Tibial artery (tissue), 4 donors: ENCODE measurements around the gene SEC61B.
"Not testable (repeated sequence)": the region's sequence is repeated elsewhere in the genome, so short reads cannot be mapped to it uniquely, and the experiment has no call there.

Experiments used
- DNase-seq, 2 donors: peaks; one replicate each; pipeline ENCODE4 v3.0.0-alpha.2; 2019
- H3K27ac ChIP-seq, 2 donors: fragments of 200-600 bp; sonication (generic) in 1 of 2; 1 replicate in 1 of 2; 2 replicates in 1 of 2; pipeline ENCODE4 v1.5.1; 2018 to 2019; ENCODE audit warnings: mild to moderate bottlenecking in 1 of 2
- H3K27me3 ChIP-seq, 2 donors: fragments of 200-600 bp; sonication (generic) in 1 of 2; one replicate each; pipeline versions ENCODE4 v1.5.1 to v1.6.0; 2016 to 2019
- H3K36me3 ChIP-seq, 3 donors: fragments of 200-600 bp; sonication (generic) in 2 of 3; one replicate each; pipeline ENCODE4 v1.5.1; 2016 to 2019; ENCODE audit warnings: mild to moderate bottlenecking in 2 of 3
- H3K4me1 ChIP-seq, 4 donors: fragments of 200-600 bp; sonication (generic) in 2 of 4; 1 replicate in 3 of 4; 2 replicates in 1 of 4; pipeline ENCODE4 v1.5.1; 2016 to 2019
- H3K4me3 ChIP-seq, 2 donors: fragments of 200-600 bp; sonication (generic) in 1 of 2; 1 replicate in 1 of 2; 2 replicates in 1 of 2; pipeline ENCODE4 v1.5.1; 2018 to 2019; ENCODE audit warnings: mild to moderate bottlenecking in 2 of 2
- H3K9me3 ChIP-seq, 3 donors: fragments of 200-600 bp; sonication (generic) in 1 of 3; one replicate each; pipeline ENCODE4 v1.5.1; 2016 to 2019
- intact Hi-C: fragments of 100-400 bp; cut with DNase I; formaldehyde crosslinking; loops from one replicate; pipeline ENCODE4 v1.15.0; 2023; ENCODE audit warnings: low total_unique reads
- TF ChIP-seq, protein P1 (sequence below), 2 experiments: fragments of 200-600 bp in 1 of 2; fragments of 450-650 bp in 1 of 2; IDR thresholded peaks; one replicate each; pipeline ENCODE4 v1.5.1; 2017 to 2019; ENCODE audit warnings: antibody characterized with exemption in 2 of 2, mild to moderate bottlenecking in 1 of 2, moderate library complexity in 1 of 2

SEC61B gene

DNA sequence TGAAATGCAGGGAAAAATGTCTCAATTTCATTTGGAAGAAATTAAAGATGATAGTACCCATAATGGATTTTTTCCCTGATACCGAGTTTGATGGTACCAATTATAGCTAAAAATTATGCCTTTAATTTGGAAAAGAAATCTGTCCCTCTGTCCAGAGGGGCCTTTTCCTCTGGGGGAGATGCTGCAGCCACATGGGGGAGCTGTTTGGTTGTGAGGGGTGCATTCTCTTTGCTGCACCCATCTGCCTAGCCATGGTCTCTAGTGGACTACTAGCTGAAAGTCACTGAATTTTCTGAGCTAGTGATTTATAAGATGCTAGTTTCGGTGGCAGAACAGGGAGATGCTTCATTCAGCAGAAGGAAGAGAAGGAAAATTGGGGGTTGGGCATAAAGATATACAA is 9.6 kb downstream of the SEC61B start:
- Histone ChIP-seq H3K4me3 (no peak overlapping the region), H3K27ac (no peak overlapping the region), H3K4me1 (peaks cover 0 to 2% (median 0%) of the 10 kb centered on the region in 4 donors), H3K36me3 (peaks cover 41 to 64% (median 52%) of the 10 kb centered on the region in 3 donors), H3K27me3 (no peaks in the 10 kb centered on the region), H3K9me3 (no peaks in the 10 kb centered on the region)
- intact Hi-C loops, result no loop called here
- TF ChIP-seq, protein P1, sequence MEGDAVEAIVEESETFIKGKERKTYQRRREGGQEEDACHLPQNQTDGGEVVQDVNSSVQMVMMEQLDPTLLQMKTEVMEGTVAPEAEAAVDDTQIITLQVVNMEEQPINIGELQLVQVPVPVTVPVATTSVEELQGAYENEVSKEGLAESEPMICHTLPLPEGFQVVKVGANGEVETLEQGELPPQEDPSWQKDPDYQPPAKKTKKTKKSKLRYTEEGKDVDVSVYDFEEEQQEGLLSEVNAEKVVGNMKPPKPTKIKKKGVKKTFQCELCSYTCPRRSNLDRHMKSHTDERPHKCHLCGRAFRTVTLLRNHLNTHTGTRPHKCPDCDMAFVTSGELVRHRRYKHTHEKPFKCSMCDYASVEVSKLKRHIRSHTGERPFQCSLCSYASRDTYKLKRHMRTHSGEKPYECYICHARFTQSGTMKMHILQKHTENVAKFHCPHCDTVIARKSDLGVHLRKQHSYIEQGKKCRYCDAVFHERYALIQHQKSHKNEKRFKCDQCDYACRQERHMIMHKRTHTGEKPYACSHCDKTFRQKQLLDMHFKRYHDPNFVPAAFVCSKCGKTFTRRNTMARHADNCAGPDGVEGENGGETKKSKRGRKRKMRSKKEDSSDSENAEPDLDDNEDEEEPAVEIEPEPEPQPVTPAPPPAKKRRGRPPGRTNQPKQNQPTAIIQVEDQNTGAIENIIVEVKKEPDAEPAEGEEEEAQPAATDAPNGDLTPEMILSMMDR (IDR thresholded peaks at IDR 0.05), result peak in 1 of 2 experiments; percentile 13
- no peak for DNase-seq

GRCh38 chr9:99234618-99235017 is 12.5 kb downstream of the SEC61B start:
- no peaks in the 10 kb centered on the region for H3K27me3 ChIP-seq
- H3K4me1 ChIP-seq, result no peaks in the 10 kb centered on the region
- no peak for DNase-seq
- peaks cover 30 to 69% (median 55%) of the 10 kb centered on the region in 3 donors for H3K36me3 ChIP-seq
- no peaks in the 10 kb centered on the region for H3K9me3 ChIP-seq
- H3K4me3 ChIP-seq, result no peak overlapping the region
- H3K27ac ChIP-seq, result no peak overlapping the region
- TF ChIP-seq, protein P1 (IDR thresholded peaks at IDR 0.05), result no peak
- intact Hi-C loops, result no loop called here

DNA sequence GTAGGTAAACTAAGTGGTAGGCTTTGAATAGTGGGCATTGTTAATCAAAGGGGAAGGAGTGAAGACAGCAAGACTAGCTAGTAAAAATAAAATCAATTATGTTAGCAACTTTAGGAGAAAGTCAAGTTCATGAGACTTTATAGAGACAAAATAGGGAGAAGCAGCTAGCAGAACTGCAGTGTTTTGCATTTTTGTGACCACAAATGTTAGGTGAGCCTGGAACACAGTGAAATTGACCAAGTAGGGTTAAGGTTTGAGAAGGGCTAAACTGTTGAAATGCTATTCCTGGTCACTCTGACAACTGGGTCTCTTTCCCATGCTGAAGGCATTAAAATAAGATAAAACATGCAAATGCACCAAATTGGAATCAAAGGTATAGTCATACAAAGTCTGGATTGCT is 13.0 kb downstream of the SEC61B start:
- intact Hi-C loops, result no loop called here
- H3K27me3 ChIP-seq, result no peaks in the 10 kb centered on the region
- no peak overlapping the region for H3K27ac ChIP-seq
- TF ChIP-seq, protein P1 (IDR thresholded peaks at IDR 0.05), result no peak
- DNase-seq, result no peak
- H3K9me3 ChIP-seq, result no peaks in the 10 kb centered on the region
- no peak overlapping the region for H3K4me3 ChIP-seq
- no peaks in the 10 kb centered on the region for H3K4me1 ChIP-seq
- H3K36me3 ChIP-seq, result peaks cover 33 to 70% (median 58%) of the 10 kb centered on the region in 3 donors

DNA sequence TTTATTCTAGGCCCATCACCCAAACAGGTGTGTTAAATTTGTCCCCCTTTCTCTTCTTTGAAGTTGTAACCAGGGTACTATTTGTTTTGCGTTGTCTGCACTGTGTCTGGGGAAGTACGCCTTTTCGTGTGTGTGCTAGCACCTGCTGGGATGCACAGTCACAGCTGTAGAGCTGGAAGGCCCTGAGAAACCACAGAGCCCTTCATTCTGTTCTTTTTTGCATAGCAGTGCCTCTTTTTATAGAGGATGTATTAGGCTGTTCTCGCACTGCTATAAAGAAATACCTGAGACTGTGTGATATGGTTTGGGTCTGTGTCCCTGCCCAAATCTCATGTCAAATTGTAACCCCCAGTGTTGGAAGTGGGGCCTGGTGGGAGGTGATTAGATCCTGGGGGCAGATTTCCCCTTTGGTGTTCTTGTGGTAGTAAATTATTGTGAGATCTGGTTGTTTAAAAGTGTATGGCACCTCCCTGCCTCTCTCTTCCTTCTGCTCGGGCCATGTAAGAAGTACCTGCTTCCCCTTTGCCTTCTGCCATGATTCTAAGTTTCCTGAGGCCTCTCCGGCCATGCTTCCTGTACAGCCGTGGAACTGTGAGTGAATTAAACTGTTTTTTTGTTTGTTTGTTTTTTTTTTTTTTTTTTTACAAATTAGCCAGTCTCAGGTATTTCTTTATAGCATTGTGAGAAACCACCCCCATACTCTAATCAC is 14.0 kb downstream of the SEC61B start:
- intact Hi-C loops, result no loop called here
- DNase-seq, result no peak
- Histone ChIP-seq H3K9me3 (no peaks in the 10 kb centered on the region), H3K4me1 (no peaks in the 10 kb centered on the region), H3K36me3 (peaks cover 29 to 68% (median 58%) of the 10 kb centered on the region in 3 donors), H3K27ac (no peak overlapping the region), H3K4me3 (no peak overlapping the region), H3K27me3 (no peaks in the 10 kb centered on the region)
- TF ChIP-seq, protein P1 (IDR thresholded peaks at IDR 0.05), result no peak

DNA sequence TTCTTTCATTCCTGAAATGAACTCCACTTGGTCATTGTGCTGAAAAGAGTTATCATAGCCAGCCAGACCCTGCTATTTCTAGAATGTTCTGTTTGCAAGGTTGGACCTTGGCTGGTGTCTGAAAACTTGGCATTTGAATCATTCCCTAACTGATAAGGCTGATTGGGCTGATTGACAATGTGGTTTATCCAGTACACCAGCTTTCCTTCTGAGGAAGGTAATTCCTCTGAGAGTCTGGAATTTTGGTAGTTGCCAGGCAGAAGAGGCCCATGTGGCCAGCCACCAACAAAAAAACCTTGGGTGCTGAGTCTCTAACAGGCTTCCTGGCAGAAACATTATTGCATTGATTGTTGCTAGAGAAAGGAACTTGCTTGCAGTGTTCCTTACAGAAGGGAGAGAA is 15.3 kb downstream of the SEC61B start:
- Histone ChIP-seq H3K27ac (no peak overlapping the region), H3K9me3 (no peaks in the 10 kb centered on the region), H3K4me1 (no peaks in the 10 kb centered on the region), H3K27me3 (no peaks in the 10 kb centered on the region), H3K36me3 (peaks cover 24 to 57% (median 46%) of the 10 kb centered on the region in 3 donors), H3K4me3 (no peak overlapping the region)
- TF ChIP-seq, protein P1 (IDR thresholded peaks at IDR 0.05), result no peak
- intact Hi-C loops, result no loop called here
- no peak for DNase-seq

DNA sequence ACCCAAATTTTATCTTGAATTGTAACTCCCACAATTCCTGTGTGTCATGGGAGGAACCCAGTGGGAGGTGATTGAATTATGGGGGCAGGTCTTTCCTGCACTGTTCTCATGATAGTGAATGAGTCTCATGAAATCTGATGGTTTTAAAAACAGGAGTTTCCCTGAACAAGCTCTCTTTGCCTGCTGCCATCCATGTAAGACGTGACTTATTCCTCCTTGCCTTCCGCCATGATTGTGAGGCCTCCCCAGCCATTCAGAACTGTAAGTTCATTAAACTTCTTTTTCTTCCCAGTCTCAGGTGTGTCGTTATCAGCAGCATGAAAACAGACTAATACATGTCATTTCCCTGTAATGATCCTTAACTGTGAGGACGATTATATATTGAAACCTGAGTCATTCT is 15.8 kb downstream of the SEC61B start:
- H3K27ac ChIP-seq, H3K4me1 ChIP-seq, H3K27me3 ChIP-seq, DNase-seq, H3K4me3 ChIP-seq, H3K9me3 ChIP-seq, intact Hi-C loops: not testable (repeated sequence)
- H3K36me3 ChIP-seq, result peaks cover 19 to 52% (median 41%) of the 10 kb centered on the region in 3 donors
